Non-pigmented ciliary epithelial cell (primary cell): ENCODE results near the gene PPP2R5B.
"Not testable (repeated sequence)": the region's sequence is repeated elsewhere in the genome, so short reads cannot be mapped to it uniquely, and the experiment has no call there.

Source experiments
- DNase-seq: peaks from one replicate; pipeline ENCODE4 v3.0.0-alpha.2; 2010; ENCODE audit warnings: low read depth

PPP2R5B gene

GRCh38 chr11:64976651-64977050 lies 52.2 kb downstream of the PPP2R5B start:
- no peak for DNase-seq

- DNase-seq, result not testable (repeated sequence)
Measured at GRCh38 chr11:64983339-64983738, 58.9 kb downstream of the PPP2R5B start.
